ENCODE measurements around the gene DNAH9.

The DNAH9 gene

GRCh38 chr17:11671126-11671525 is 72.9 kb downstream of the DNAH9 start:
- no peak for DNase-seq (ENCODE audit: low read depth in 2 of 2)

GRCh38 chr17:11682646-11683045 is 84.4 kb downstream of the DNAH9 start:
- no peak for DNase-seq (ENCODE audit: low read depth in 2 of 2)

GRCh38 chr17:11690681-11691080 is 92.4 kb downstream of the DNAH9 start:
- DNase-seq (ENCODE audit: low read depth in 2 of 2): no peak

GRCh38 chr17:11692688-11693087 is 94.4 kb downstream of the DNAH9 start:
- no peak for DNase-seq (ENCODE audit: low read depth in 2 of 2)

- no peak for DNase-seq (ENCODE audit: low read depth in 2 of 2)
Measured at GRCh38 chr17:11693284-11693683, 95.0 kb downstream of the DNAH9 start.

- no peak for DNase-seq (ENCODE audit: low read depth in 2 of 2)
Measured at GRCh38 chr17:11700668-11701067, 102.4 kb downstream of the DNAH9 start.

- no peak for DNase-seq (ENCODE audit: low read depth in 2 of 2)
Measured at GRCh38 chr17:11701911-11702310, 103.6 kb downstream of the DNAH9 start.

- no peak for DNase-seq (ENCODE audit: low read depth in 2 of 2)
Measured at GRCh38 chr17:11704041-11704440, 105.8 kb downstream of the DNAH9 start.

- no peak for DNase-seq (ENCODE audit: low read depth in 2 of 2)
Measured at GRCh38 chr17:11705111-11705510, 106.8 kb downstream of the DNAH9 start.

- DNase-seq (ENCODE audit: low read depth in 2 of 2): no peak
Measured at GRCh38 chr17:11707586-11707985, 109.3 kb downstream of the DNAH9 start.

GRCh38 chr17:11712456-11712855 is 114.2 kb downstream of the DNAH9 start:
- no peak for DNase-seq (ENCODE audit: low read depth in 2 of 2)

- no peak for DNase-seq (ENCODE audit: low read depth in 2 of 2)
Measured at GRCh38 chr17:11719203-11719602, 120.9 kb downstream of the DNAH9 start.

- DNase-seq (ENCODE audit: low read depth in 2 of 2): no peak
Measured at GRCh38 chr17:11719856-11720255, 121.6 kb downstream of the DNAH9 start.

GRCh38 chr17:11720816-11721215 is 122.5 kb downstream of the DNAH9 start:
- no peak for DNase-seq (ENCODE audit: low read depth in 2 of 2)

- no peak for DNase-seq (ENCODE audit: low read depth in 2 of 2)
Measured at GRCh38 chr17:11730747-11731146, 132.5 kb downstream of the DNAH9 start.

GRCh38 chr17:11736613-11737312 is 138.5 kb downstream of the DNAH9 start:
- DNase-seq (ENCODE audit: low read depth in 2 of 2): no peak

GRCh38 chr17:11737313-11737679 is 139.0 kb downstream of the DNAH9 start:
- DNase-seq (ENCODE audit: low read depth in 2 of 2): no peak

GRCh38 chr17:11738151-11738550 is 139.9 kb downstream of the DNAH9 start:
- DNase-seq (ENCODE audit: low read depth in 2 of 2): no peak

GRCh38 chr17:11739351-11739750 is 141.1 kb downstream of the DNAH9 start:
- no peak for DNase-seq (ENCODE audit: low read depth in 2 of 2)

GRCh38 chr17:11739848-11740247 is 141.6 kb downstream of the DNAH9 start:
- no peak for DNase-seq (ENCODE audit: low read depth in 2 of 2)

- no peak for DNase-seq (ENCODE audit: low read depth in 2 of 2)
Measured at GRCh38 chr17:11742886-11743285, 144.6 kb downstream of the DNAH9 start.

GRCh38 chr17:11744696-11745095 is 146.4 kb downstream of the DNAH9 start:
- DNase-seq (ENCODE audit: low read depth in 2 of 2): no peak

- DNase-seq (ENCODE audit: low read depth in 2 of 2): no peak
Measured at GRCh38 chr17:11747441-11747840, 149.2 kb downstream of the DNAH9 start.

- no peak for DNase-seq (ENCODE audit: low read depth in 2 of 2)
Measured at GRCh38 chr17:11757815-11758214, 159.5 kb downstream of the DNAH9 start.
